Left ventricle myocardium inferior (tissue), 1 donor: ENCODE measurements around the gene SUGCT. TPM values are rescaled to one million over a fixed set of nuclear protein-coding genes. Genes with fewer than 3 reads are reported as not detected.

Experiments used
- DNase-seq: peaks from one replicate; pipeline ENCODE4 v3.0.0-alpha.2; 2020
- H3K27ac ChIP-seq: fragments of 200-600 bp; replicated peaks from 2 replicates; pipeline ENCODE4 v1.8.0; 2021
- H3K27me3 ChIP-seq: fragments of 200-600 bp; 2 replicates; pipeline ENCODE4 v1.8.0; 2021; ENCODE audit warnings: low read depth
- H3K36me3 ChIP-seq: fragments of 200-600 bp; 2 replicates; pipeline ENCODE4 v1.8.0; 2021
- H3K4me1 ChIP-seq: fragments of 200-600 bp; 2 replicates; pipeline ENCODE4 v1.8.0; 2021
- H3K4me3 ChIP-seq: fragments of 200-600 bp; 2 replicates; pipeline ENCODE4 v1.8.0; 2021; ENCODE audit warnings: mild to moderate bottlenecking, moderate library complexity
- H3K9me3 ChIP-seq: fragments of 200-600 bp; replicated peaks from 2 replicates; pipeline ENCODE4 v1.8.0; 2021
- intact Hi-C: fragments of 100-400 bp; cut with micrococcal nuclease; formaldehyde crosslinking; loops from one replicate; pipeline ENCODE4 v1.11.0; 2022
- total RNA-seq: library from RNA; stranded (reverse); fragmentation: NEBNext Ultra II Directional; extraction: Animal tissue kit (Norgen Biotek cat#: 25700); gene quantifications from one replicate; pipeline ENCODE4 v1.2.1, GENCODE V29; 2021
- TF ChIP-seq, protein P1 (sequence below): fragments of 200-600 bp; IDR thresholded peaks from 2 replicates; pipeline ENCODE4 v1.8.0; 2021; ENCODE audit warnings: antibody characterized with exemption, mild to moderate bottlenecking, borderline replicate concordance
- donor health status: DM: no; HTN: yes; CAD: no; lungs with severe emphysema.

The SUGCT gene
- total RNA-seq, 1 donor from 2014 or later: 5.0 TPM

DNA sequence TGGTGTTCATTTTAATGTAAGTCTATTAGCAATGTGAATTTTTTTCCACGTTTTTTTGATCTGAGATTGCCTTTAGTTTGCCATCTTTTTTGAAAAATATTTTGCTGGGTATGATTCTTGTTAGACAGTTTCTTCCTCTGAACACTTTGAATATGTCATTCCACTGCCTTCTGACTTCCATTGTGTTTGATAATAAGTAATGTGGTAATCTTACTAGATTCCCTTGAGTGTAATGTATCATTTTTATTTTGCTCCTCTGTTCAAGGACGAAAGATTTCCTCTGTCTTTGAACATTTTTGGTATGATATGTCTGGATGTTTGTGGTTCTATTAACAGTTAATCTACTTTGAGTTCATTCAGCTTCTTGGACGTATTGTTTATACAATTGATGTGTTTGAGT, 371.4 kb downstream of the SUGCT start:
- Histone ChIP-seq H3K4me3 (no peak overlapping the region), H3K27ac (no peak overlapping the region), H3K36me3 (no peaks in the 10 kb centered on the region), H3K27me3 (no peaks in the 10 kb centered on the region), H3K4me1 (no peaks in the 10 kb centered on the region), H3K9me3 (peaks cover 13% of the 10 kb centered on the region)
- no peak for DNase-seq
- TF ChIP-seq, protein P1, sequence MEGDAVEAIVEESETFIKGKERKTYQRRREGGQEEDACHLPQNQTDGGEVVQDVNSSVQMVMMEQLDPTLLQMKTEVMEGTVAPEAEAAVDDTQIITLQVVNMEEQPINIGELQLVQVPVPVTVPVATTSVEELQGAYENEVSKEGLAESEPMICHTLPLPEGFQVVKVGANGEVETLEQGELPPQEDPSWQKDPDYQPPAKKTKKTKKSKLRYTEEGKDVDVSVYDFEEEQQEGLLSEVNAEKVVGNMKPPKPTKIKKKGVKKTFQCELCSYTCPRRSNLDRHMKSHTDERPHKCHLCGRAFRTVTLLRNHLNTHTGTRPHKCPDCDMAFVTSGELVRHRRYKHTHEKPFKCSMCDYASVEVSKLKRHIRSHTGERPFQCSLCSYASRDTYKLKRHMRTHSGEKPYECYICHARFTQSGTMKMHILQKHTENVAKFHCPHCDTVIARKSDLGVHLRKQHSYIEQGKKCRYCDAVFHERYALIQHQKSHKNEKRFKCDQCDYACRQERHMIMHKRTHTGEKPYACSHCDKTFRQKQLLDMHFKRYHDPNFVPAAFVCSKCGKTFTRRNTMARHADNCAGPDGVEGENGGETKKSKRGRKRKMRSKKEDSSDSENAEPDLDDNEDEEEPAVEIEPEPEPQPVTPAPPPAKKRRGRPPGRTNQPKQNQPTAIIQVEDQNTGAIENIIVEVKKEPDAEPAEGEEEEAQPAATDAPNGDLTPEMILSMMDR: no peak
- intact Hi-C loops: no loop called here

DNA sequence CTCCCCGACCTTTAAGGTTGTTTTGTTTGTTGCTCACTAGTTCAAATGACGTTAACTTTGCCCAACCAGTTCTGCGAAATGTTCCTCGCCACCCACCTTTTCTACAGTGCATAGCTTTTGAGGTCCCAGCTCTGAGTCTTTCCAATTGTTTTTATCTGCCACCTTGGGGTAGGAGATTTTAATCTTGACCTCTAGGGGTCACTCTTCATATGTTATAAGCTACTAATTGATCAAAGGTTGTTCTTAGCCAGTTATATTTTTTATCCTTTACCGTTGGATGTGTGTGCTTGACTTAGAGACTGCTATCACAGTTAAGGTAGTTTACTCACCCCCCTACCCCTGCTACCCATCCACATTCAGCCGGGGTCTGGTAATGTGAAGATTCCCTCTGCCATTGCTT, 372.4 kb downstream of the SUGCT start:
- H3K36me3 ChIP-seq: no peaks in the 10 kb centered on the region

DNA sequence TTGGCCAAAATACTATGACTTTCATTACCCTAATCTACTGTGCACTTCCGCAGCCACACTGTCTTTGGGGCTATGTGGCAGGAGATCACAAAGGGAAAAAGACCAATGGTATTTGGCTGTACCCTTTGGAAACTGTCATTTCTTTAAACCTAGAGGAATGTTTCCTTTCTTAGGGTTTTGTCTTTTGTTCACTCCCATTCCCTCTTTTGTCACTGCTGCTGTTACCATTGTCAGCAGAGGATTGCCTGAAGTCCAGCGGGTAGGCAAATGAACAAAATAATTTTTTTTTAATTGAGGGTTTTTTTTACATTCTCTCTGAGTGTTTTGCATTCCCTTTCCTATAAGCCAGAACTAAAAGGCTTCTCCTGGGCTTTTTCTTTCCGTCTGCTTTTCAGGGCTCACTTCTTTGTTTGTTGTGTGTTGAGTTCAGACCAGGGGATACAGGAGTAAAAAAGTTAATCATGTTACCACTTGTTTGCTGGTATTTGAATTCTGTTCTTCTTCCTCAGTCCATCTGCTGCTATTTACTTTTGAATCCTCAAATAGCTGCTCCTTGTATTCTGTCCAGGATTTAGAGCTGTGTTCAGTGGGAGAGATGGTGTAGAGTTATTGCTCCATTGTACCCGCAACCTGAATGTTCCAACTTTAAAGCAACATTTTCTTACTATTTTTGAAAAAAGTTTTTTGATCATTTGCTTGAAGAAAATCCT, 374.6 kb downstream of the SUGCT start:
- Histone ChIP-seq H3K4me1 (no peaks in the 10 kb centered on the region), H3K4me3 (no peak overlapping the region), H3K27ac (no peak overlapping the region), H3K36me3 (no peaks in the 10 kb centered on the region), H3K9me3 (peaks cover 13% of the 10 kb centered on the region), H3K27me3 (no peaks in the 10 kb centered on the region)
- TF ChIP-seq, protein P1: no peak
- intact Hi-C loops: no loop called here
- no peak for DNase-seq

More for the DNA sequence above, 372.4 kb downstream of the SUGCT start:
- Histone ChIP-seq H3K9me3 (peaks cover 13% of the 10 kb centered on the region), H3K27ac (no peak overlapping the region), H3K4me1 (no peaks in the 10 kb centered on the region), H3K4me3 (no peak overlapping the region), H3K27me3 (no peaks in the 10 kb centered on the region)
- DNase-seq: no peak
- TF ChIP-seq, protein P1: peak; percentile 41
- intact Hi-C loops: no loop called here

DNA sequence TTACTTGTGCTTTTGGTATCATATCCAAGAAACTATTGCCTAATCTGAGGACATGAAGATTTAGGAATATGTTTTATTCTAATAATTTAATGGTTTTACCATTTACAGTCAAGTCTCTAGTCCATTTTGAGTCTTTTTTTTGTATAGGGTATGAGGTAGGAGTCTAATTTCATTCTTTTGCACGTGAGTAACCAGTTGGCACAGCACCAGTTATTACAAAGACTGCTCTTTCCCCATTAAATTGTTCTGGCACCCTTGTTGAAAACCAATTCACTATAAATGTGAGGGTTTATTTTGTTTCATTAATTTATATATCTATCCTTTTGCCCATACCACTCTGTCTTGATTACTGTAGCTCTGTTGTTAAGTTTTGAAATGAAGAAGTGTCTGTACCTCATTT, 381.6 kb downstream of the SUGCT start:
- H3K27ac ChIP-seq: no peak overlapping the region
- TF ChIP-seq, protein P1: no peak
- no peaks in the 10 kb centered on the region for H3K27me3 ChIP-seq
- intact Hi-C loops: no loop called here
- DNase-seq: no peak
- no peaks in the 10 kb centered on the region for H3K4me1 ChIP-seq
- no peaks in the 10 kb centered on the region for H3K36me3 ChIP-seq
- H3K4me3 ChIP-seq: no peak overlapping the region
- H3K9me3 ChIP-seq: no peaks in the 10 kb centered on the region

DNA sequence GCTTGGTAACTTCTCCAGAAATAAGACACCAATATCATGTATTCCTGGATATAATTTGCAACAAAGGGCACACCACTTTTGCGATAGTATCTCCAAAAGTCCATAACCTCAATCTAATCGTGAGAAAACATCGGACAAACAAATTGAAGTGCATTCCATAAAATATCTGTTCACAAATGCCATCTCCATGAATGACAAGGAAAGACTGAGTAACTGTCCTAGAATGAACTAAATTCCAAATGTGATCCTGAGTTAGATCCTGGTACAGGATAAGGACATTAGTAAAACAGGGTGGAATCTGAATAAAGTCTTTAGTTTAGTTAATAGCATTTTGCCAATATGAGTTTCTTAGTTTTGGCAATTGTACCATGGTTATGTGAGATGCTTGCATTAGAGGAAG, 384.2 kb downstream of the SUGCT start:
- no peak overlapping the region for H3K4me3 ChIP-seq
- H3K4me1 ChIP-seq: no peaks in the 10 kb centered on the region
- no peaks in the 10 kb centered on the region for H3K36me3 ChIP-seq
- intact Hi-C loops: no loop called here
- H3K27me3 ChIP-seq: no peaks in the 10 kb centered on the region
- TF ChIP-seq, protein P1: no peak
- no peak overlapping the region for H3K27ac ChIP-seq
- no peak for DNase-seq
- no peaks in the 10 kb centered on the region for H3K9me3 ChIP-seq
